H1 (cell line): ENCODE measurements around the gene CNR2. TPM values are rescaled to one million over a fixed set of nuclear protein-coding genes. Genes with fewer than 3 reads are reported as not detected.

ENCODE experiments used
- CBX8 ChIP-seq: fragments of 300-800, 300-1000 bp; sonication (generic); IDR thresholded peaks from 2 replicates; pipeline ENCODE4 v1.7.1; 2016; ENCODE audit warnings: low read depth, low read length, borderline replicate concordance
- FOSL1 ChIP-seq: IDR thresholded peaks from 2 replicates; pipeline ENCODE4 v1.6.1; 2011; ENCODE audit warnings: mild to moderate bottlenecking, low read depth, low read length, moderate library complexity; ENCODE audit not compliant: insufficient read depth
- JUND ChIP-seq: IDR thresholded peaks from 2 replicates; pipeline ENCODE4 v1.6.1; 2011; ENCODE audit warnings: mild to moderate bottlenecking, improper control_type of control experiment, low read length
- SP1 ChIP-seq: IDR thresholded peaks from 2 replicates; pipeline ENCODE4 v1.6.1; 2011; ENCODE audit warnings: low read depth, low read length
- SP2 ChIP-seq: IDR thresholded peaks from 2 replicates; pipeline ENCODE4 v1.6.1; 2012; ENCODE audit warnings: mild to moderate bottlenecking, low read length, inconsistent platforms
- SRF ChIP-seq: IDR thresholded peaks from 2 replicates; pipeline ENCODE4 v1.6.1; 2011; ENCODE audit warnings: mild to moderate bottlenecking, low read depth, low read length, moderate library complexity
- TAF7 ChIP-seq: optimal IDR thresholded peaks from 2 replicates; pipeline ENCODE3; 2011; ENCODE audit warnings: low read depth, mild to moderate bottlenecking, inconsistent platforms, low read length, moderate library complexity, borderline replicate concordance
- ZNF274 ChIP-seq: IDR thresholded peaks from 2 replicates; pipeline ENCODE4 v1.7.0; 2012; ENCODE audit warnings: low read length, borderline replicate concordance; ENCODE audit errors: extremely low read depth
- polyA plus RNA-seq, 7 experiments: library from polyadenylated mRNA; depleted of rRNA in 3 of 7; stranded (reverse) in 5 of 7; unstranded in 2 of 7; fragments of >200 nt in 5 of 7; fragments of 200-250 nt in 2 of 7; gene quantifications; 1 replicate in 5 of 7; 2 replicates in 1 of 7; 4 replicates in 1 of 7; pipeline versions ENCODE4 v1.2.1 to v1.2.3, GENCODE V29; 2011 to 2013; ENCODE audit warnings: missing spikeins in 2 of 7, mixed read lengths in 2 of 7
- total RNA-seq: library from RNA; stranded (reverse); fragmentation: NEBNext Ultra II Directional; extraction: Animal tissue kit (Norgen Biotek cat#: 25700); gene quantifications from 2 replicates; pipeline ENCODE4 v1.2.1, GENCODE V29; 2021
- TF ChIP-seq, protein P1 (sequence below): fragments of 300-600 bp; sonication (generic); IDR thresholded peaks from 2 replicates; pipeline ENCODE4 v1.7.1; 2012; ENCODE audit warnings: low read length, moderate library complexity, mild to moderate bottlenecking, inconsistent platforms; ENCODE audit not compliant: insufficient replicate concordance

Gene CNR2
- total and polyA plus RNA-seq, 2 of the 8 experiments (the other 6 are each of a cell fraction or from before 2014, with no cell fraction given), result not detected

DNA sequence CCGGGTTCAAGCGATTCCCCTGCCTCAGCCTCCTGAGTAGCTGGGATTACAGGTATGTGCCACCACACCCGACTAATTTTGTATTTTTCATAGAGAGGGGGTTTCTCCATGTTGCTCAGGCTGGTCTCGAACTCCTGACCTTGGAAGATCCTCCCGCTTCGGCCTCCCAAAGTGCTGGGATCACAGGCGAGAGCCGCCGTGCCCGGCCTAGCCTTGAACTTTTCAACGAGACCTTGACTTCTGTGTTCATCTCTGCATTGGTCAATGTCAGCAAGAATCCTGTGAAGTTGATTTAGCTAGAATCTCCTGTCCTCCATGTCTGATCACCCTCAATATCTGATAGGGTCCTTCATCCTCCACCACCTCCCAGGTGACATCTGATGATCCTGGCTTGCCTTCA, 11.4 kb upstream of the CNR2 start (continued):
- TF ChIP-seq, protein P1, sequence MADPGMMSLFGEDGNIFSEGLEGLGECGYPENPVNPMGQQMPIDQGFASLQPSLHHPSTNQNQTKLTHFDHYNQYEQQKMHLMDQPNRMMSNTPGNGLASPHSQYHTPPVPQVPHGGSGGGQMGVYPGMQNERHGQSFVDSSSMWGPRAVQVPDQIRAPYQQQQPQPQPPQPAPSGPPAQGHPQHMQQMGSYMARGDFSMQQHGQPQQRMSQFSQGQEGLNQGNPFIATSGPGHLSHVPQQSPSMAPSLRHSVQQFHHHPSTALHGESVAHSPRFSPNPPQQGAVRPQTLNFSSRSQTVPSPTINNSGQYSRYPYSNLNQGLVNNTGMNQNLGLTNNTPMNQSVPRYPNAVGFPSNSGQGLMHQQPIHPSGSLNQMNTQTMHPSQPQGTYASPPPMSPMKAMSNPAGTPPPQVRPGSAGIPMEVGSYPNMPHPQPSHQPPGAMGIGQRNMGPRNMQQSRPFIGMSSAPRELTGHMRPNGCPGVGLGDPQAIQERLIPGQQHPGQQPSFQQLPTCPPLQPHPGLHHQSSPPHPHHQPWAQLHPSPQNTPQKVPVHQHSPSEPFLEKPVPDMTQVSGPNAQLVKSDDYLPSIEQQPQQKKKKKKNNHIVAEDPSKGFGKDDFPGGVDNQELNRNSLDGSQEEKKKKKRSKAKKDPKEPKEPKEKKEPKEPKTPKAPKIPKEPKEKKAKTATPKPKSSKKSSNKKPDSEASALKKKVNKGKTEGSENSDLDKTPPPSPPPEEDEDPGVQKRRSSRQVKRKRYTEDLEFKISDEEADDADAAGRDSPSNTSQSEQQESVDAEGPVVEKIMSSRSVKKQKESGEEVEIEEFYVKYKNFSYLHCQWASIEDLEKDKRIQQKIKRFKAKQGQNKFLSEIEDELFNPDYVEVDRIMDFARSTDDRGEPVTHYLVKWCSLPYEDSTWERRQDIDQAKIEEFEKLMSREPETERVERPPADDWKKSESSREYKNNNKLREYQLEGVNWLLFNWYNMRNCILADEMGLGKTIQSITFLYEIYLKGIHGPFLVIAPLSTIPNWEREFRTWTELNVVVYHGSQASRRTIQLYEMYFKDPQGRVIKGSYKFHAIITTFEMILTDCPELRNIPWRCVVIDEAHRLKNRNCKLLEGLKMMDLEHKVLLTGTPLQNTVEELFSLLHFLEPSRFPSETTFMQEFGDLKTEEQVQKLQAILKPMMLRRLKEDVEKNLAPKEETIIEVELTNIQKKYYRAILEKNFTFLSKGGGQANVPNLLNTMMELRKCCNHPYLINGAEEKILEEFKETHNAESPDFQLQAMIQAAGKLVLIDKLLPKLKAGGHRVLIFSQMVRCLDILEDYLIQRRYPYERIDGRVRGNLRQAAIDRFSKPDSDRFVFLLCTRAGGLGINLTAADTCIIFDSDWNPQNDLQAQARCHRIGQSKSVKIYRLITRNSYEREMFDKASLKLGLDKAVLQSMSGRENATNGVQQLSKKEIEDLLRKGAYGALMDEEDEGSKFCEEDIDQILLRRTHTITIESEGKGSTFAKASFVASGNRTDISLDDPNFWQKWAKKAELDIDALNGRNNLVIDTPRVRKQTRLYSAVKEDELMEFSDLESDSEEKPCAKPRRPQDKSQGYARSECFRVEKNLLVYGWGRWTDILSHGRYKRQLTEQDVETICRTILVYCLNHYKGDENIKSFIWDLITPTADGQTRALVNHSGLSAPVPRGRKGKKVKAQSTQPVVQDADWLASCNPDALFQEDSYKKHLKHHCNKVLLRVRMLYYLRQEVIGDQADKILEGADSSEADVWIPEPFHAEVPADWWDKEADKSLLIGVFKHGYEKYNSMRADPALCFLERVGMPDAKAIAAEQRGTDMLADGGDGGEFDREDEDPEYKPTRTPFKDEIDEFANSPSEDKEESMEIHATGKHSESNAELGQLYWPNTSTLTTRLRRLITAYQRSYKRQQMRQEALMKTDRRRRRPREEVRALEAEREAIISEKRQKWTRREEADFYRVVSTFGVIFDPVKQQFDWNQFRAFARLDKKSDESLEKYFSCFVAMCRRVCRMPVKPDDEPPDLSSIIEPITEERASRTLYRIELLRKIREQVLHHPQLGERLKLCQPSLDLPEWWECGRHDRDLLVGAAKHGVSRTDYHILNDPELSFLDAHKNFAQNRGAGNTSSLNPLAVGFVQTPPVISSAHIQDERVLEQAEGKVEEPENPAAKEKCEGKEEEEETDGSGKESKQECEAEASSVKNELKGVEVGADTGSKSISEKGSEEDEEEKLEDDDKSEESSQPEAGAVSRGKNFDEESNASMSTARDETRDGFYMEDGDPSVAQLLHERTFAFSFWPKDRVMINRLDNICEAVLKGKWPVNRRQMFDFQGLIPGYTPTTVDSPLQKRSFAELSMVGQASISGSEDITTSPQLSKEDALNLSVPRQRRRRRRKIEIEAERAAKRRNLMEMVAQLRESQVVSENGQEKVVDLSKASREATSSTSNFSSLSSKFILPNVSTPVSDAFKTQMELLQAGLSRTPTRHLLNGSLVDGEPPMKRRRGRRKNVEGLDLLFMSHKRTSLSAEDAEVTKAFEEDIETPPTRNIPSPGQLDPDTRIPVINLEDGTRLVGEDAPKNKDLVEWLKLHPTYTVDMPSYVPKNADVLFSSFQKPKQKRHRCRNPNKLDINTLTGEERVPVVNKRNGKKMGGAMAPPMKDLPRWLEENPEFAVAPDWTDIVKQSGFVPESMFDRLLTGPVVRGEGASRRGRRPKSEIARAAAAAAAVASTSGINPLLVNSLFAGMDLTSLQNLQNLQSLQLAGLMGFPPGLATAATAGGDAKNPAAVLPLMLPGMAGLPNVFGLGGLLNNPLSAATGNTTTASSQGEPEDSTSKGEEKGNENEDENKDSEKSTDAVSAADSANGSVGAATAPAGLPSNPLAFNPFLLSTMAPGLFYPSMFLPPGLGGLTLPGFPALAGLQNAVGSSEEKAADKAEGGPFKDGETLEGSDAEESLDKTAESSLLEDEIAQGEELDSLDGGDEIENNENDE, result no peak
- no peak for TF ChIP-seq ZNF274
- no peak for TF ChIP-seq SP1
- TF ChIP-seq SP2, result no peak
- TF ChIP-seq JUND, result no peak
- no peak for TF ChIP-seq TAF7
- no peak for TF ChIP-seq SRF
- TF ChIP-seq FOSL1, result no peak
- TF ChIP-seq CBX8, result no peak
